GM21786 (cell line): ENCODE measurements around the gene GDF7.
A peak's percentile ranks its signal among the peaks of the same experiment; 100 is the strongest.

Experiments
- ATAC-seq: cut with Tn5 transposase; IDR thresholded peaks from one replicate; pipeline ENCODE4 v1.9.1; 2021; ENCODE audit not compliant: unreplicated experiment

The GDF7 gene

DNA sequence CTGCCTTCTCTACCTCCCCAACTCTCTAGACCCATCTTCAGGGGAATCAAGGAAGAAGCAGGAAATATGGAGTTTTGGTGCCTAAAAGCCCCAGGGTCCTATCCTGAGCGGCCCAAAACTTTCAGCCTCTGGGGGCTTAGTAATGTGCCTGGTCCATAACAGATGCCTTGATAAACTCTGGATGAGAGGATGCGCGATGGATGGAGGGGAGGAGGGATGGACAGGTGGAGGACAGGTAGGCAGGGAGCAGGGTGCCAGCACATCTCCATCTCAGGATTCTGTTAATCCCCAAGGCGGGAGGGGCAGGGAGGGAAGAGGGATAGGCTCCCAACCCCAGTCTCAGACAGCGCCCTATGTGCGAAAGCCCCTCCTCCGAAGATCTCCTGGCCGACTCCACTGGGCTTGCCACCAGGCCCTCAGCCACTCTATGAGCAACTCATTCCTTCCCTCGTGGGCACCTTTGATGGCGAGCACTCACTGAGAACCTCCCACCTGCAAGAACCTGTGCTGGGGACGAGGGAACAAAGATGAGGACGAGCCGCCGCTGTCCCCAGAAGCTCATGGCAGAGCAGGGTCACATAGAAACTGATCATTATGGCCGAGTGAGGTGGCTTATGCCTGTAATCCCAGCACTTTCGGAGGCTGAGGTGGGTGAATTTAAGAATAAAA lies 39.1 kb upstream of the GDF7 start:
- ATAC-seq: no peak

DNA sequence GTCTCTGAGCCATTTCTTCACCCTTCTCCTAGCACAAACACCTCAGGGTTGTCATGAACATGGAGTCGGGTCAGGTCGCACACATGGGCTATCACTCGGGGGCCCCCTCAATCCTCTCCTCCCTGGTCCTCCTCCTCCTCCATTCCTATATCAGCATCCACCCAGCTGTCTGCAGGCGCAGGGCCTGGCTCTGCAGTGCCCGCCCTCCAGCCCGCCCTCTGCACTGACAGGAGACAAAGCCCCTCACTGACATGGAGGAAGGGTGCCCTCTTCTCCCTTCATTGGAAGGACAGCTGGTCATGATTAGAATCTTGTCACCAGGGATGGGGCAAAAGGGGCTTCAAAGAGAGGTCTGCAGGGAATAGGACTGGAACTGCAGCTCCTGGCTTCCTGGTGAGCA lies 37.8 kb upstream of the GDF7 start:
- ATAC-seq: no peak

GRCh38 chr2:20629581-20630171 lies 37.3 kb upstream of the GDF7 start:
- ATAC-seq: no peak

DNA sequence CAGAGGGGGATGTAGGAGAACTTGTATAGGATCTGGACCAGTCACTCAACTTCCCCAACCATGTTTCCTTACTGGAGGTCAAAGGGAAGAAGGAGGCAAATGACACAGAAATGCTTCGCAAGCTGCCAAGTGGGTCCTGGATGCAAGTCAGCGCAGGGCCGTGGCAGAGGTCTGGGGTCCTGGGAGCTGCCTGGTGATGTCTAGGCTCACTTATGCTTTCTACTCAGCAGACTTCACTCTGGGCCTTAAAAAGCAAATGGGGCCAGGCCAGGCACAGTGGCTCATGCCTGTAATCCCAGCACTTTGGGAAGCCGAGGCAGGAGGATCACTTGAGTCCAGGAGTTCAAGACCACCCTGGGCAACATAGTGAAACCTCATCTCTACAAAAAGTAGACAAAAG lies 36.0 kb upstream of the GDF7 start:
- no peak for ATAC-seq

GRCh38 chr2:20631617-20632307 lies 35.2 kb upstream of the GDF7 start:
- ATAC-seq: no peak

- no peak for ATAC-seq
Measured at GRCh38 chr2:20632446-20632990, 34.4 kb upstream of the GDF7 start.

DNA sequence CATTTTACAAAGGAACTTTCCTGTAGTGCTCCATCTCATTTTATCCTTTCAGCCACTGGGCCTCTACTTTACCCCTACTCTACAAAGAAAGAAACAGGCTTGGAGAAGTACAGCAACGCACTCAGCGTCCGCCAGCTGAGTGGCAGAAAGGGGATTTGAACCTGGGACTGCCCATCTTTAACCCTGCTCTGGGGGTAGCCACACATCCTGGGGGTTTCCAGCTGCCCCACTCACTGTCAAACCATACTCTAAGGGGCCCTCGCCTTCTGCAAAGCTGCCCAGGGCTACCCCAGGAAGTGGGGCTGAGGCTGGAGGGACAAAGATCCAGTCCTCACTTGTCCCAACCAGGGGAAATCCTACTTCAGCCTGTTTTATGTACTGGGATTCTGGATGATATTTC lies 33.9 kb upstream of the GDF7 start:
- ATAC-seq: no peak

DNA sequence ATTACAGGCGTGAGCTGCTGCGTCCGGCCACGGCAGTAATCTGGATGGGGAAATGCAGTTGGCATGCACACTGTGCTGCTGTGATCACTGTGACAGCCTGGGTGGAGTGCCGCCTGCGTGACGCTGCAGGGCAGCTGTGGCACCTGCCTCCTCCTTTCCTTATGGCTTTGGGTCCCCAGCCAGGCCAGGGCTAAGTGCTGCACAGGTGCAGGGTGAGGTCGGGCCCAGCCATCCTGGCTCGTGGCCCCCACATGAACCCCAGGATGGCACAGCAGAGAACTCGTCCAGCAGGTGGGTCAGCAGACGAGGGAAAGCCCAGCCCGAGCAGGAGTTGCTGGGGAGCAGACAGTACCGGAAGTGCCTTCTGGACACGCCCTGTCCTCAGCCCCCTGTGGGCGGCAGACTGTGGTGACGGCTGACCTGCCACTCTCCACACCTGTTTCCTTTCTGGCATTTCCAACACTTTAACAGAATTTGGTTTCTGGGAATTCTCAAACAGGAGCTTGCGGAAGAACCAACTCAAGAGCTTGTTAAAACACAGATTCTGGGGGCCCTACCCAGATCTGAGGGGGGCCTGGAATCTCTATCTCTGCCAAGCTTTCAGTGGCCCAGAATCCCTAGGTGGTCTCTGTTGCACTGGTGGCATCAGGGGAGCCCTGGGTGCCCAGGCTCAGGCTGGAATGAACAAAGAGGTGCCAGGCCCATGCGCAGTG lies 33.0 kb upstream of the GDF7 start:
- ATAC-seq: no peak

GRCh38 chr2:20634507-20635112 lies 32.3 kb upstream of the GDF7 start:
- ATAC-seq: no peak

DNA sequence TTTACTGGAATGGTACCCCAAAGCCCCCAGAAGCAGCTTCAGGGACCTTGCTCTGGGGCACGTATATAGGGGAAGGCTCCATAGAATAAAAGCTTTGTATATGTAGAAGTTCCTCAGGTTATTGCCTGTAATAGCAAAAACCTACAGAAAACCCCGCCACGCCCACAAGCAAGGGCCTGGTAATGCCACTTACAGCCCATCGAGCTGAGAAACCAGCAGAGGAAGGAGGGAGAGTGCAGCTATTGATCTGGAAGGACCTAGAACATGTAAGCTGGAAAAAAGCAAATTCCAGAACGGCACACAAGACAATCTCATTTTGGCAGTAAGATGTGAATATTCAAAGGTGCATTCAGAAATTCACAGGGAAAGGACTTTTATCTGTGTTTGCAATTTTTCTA lies 31.8 kb upstream of the GDF7 start:
- no peak for ATAC-seq

DNA sequence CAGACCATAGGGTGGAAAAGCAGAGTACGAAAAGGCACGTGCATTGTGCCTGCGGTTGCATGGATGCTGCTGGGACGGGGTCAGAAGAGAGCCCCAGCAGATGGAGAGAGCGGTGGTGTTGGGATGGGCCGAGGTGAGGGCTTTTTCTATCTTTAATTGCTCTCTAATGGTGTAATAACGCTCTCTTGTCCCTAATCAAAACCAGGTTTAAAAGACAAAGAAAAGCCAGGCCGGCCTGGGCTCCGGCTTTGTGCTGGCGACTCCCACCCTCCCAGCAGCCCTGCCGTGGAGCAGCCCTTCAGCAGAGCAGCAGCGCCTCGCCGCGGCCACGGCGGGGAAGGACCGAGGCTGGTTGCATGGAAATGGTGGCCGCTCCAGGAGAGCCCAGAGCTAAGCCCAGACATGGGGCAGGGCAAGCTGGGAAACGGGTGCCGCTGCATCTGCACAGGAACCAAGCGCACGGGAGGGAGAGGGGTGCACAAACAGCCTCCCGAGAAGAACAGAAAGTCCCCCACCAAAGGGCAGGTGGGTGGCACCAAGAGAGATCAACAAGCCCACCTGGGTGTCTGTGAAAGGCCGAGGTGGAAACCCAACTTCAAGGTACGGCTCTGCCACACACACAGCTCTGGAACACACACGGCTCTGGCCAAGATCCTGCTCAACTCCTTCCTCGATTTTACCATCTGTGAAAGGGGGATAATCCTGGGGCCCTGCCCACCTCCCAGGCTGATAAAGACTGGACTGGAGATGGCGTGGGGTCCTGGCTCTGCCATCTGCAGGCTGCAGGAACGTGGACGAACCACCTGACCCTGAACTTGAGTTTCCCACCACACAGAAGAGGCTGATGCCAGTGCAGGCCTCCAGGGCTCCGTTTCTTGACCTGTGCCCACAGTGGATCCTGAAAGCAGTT lies 31.0 kb upstream of the GDF7 start:
- ATAC-seq: peak; percentile 82

- no peak for ATAC-seq
Measured at GRCh38 chr2:20637147-20637546, 29.8 kb upstream of the GDF7 start.

DNA sequence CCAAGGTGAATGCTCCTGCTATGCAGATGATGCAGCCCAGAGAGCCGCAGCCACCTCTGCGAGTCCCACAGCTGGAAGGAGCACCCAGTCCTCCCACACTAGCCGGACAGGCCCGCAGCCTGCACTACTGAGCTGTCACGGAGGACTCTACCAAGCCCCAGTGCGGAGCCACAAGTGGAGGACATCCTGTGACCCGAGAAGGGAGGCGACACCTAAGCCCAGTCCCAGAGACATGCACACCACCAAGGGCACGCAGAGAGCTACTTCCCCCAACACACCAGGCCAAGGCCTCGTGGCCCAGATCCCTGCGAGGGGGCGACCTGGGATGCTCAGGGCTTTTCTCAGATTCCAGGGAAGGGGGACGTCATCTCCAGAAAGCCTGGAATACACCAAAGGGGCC lies 28.9 kb upstream of the GDF7 start:
- no peak for ATAC-seq

- no peak for ATAC-seq
Measured at GRCh38 chr2:20638646-20639430, 28.1 kb upstream of the GDF7 start.

GRCh38 chr2:20640411-20641122 lies 26.4 kb upstream of the GDF7 start:
- no peak for ATAC-seq

GRCh38 chr2:20641123-20641985 lies 25.6 kb upstream of the GDF7 start:
- ATAC-seq: no peak

GRCh38 chr2:20642055-20642971 lies 24.6 kb upstream of the GDF7 start:
- peak; percentile 92 for ATAC-seq
